Measurements from ENCODE around the gene SLC6A18.

The SLC6A18 gene

GRCh38 chr5:1206521-1207412, 18.4 kb upstream of the SLC6A18 start:
- no peak for DNase-seq (ENCODE audit: insufficient read length, low spot score)
- FAIRE-seq = no peak
- TF ChIP-seq TAF1 (IDR thresholded peaks at IDR 0.05; ENCODE audit: low read depth, low read length) (no peak), POU2F2 (IDR thresholded peaks at IDR 0.05; ENCODE audit: low read depth, low read length) (no peak), SPI1 (IDR thresholded peaks at IDR 0.05; ENCODE audit: low read depth, low read length) (no peak), POLR2A (IDR thresholded peaks at IDR 0.05; ENCODE audit: low read depth, low read length) (no peak), PAX5 (IDR thresholded peaks at IDR 0.05; ENCODE audit: insufficient read depth, low read length, severe bottlenecking) (no peak), POLR2AphosphoS5 (IDR thresholded peaks at IDR 0.05; ENCODE audit: low read depth, low read length) (no peak)

- DNase-seq (ENCODE audit: insufficient read length, low spot score) = no peak
- no peak for TF ChIP-seq SPI1 (IDR thresholded peaks at IDR 0.05; ENCODE audit: low read depth, low read length)
- FAIRE-seq = no peak
These were observed 17.6 kb upstream of the SLC6A18 start for GRCh38 chr5:1207555-1207954.

- TF ChIP-seq POU2F2 (IDR thresholded peaks at IDR 0.05; ENCODE audit: low read depth, low read length) (no peak), SPI1 (IDR thresholded peaks at IDR 0.05; ENCODE audit: low read depth, low read length) (no peak), TAF1 (IDR thresholded peaks at IDR 0.05; ENCODE audit: low read depth, low read length) (no peak), POLR2AphosphoS5 (IDR thresholded peaks at IDR 0.05; ENCODE audit: low read depth, low read length) (no peak), PAX5 (IDR thresholded peaks at IDR 0.05; ENCODE audit: insufficient read depth, low read length, severe bottlenecking) (no peak), POLR2A (IDR thresholded peaks at IDR 0.05; ENCODE audit: low read depth, low read length) (no peak)
- DNase-seq (ENCODE audit: insufficient read length, low spot score) = no peak
- no peak for FAIRE-seq
These were observed 16.9 kb upstream of the SLC6A18 start for GRCh38 chr5:1208221-1208742.

- FAIRE-seq (no peak), DNase-seq (ENCODE audit: insufficient read length, low spot score) (no peak)
- TF ChIP-seq TAF1 (IDR thresholded peaks at IDR 0.05; ENCODE audit: low read depth, low read length) (no peak), SPI1 (IDR thresholded peaks at IDR 0.05; ENCODE audit: low read depth, low read length) (no peak), POU2F2 (IDR thresholded peaks at IDR 0.05; ENCODE audit: low read depth, low read length) (no peak), POLR2A (IDR thresholded peaks at IDR 0.05; ENCODE audit: low read depth, low read length) (no peak), POLR2AphosphoS5 (IDR thresholded peaks at IDR 0.05; ENCODE audit: low read depth, low read length) (no peak), PAX5 (IDR thresholded peaks at IDR 0.05; ENCODE audit: insufficient read depth, low read length, severe bottlenecking) (no peak)
These were observed 16.3 kb upstream of the SLC6A18 start for GRCh38 chr5:1208743-1209488.

- no peak for TF ChIP-seq PAX5 (IDR thresholded peaks at IDR 0.05; ENCODE audit: insufficient read depth, low read length, severe bottlenecking)
- TF ChIP-seq TAF1 (IDR thresholded peaks at IDR 0.05; ENCODE audit: low read depth, low read length) = no peak
- TF ChIP-seq SPI1 (IDR thresholded peaks at IDR 0.05; ENCODE audit: low read depth, low read length) = no peak
- DNase-seq (ENCODE audit: insufficient read length, low spot score) = no peak
- no peak for FAIRE-seq
These were observed 15.7 kb upstream of the SLC6A18 start for GRCh38 chr5:1209489-1209852.

- FAIRE-seq (no peak), DNase-seq (ENCODE audit: insufficient read length, low spot score) (no peak)
- TF ChIP-seq PAX5 (IDR thresholded peaks at IDR 0.05; ENCODE audit: insufficient read depth, low read length, severe bottlenecking) = no peak
- no peak for TF ChIP-seq POLR2AphosphoS5 (IDR thresholded peaks at IDR 0.05; ENCODE audit: low read depth, low read length)
- no peak for TF ChIP-seq POLR2A (IDR thresholded peaks at IDR 0.05; ENCODE audit: low read depth, low read length)
- TF ChIP-seq TAF1 (IDR thresholded peaks at IDR 0.05; ENCODE audit: low read depth, low read length) = no peak
- TF ChIP-seq POU2F2 (IDR thresholded peaks at IDR 0.05; ENCODE audit: low read depth, low read length) = no peak
- no peak for TF ChIP-seq SPI1 (IDR thresholded peaks at IDR 0.05; ENCODE audit: low read depth, low read length)
These were observed 15.0 kb upstream of the SLC6A18 start for GRCh38 chr5:1209896-1210776.

GRCh38 chr5:1210832-1211251, 14.3 kb upstream of the SLC6A18 start:
- FAIRE-seq (no peak), DNase-seq (ENCODE audit: insufficient read length, low spot score) (no peak)
- TF ChIP-seq POLR2A (IDR thresholded peaks at IDR 0.05; ENCODE audit: low read depth, low read length) (no peak), POU2F2 (IDR thresholded peaks at IDR 0.05; ENCODE audit: low read depth, low read length) (no peak), TAF1 (IDR thresholded peaks at IDR 0.05; ENCODE audit: low read depth, low read length) (no peak), PAX5 (IDR thresholded peaks at IDR 0.05; ENCODE audit: insufficient read depth, low read length, severe bottlenecking) (no peak), POLR2AphosphoS5 (IDR thresholded peaks at IDR 0.05; ENCODE audit: low read depth, low read length) (no peak), SPI1 (IDR thresholded peaks at IDR 0.05; ENCODE audit: low read depth, low read length) (no peak)

- DNase-seq (ENCODE audit: insufficient read length, low spot score) = no peak
- TF ChIP-seq PAX5 (IDR thresholded peaks at IDR 0.05; ENCODE audit: insufficient read depth, low read length, severe bottlenecking) (no peak), POLR2AphosphoS5 (IDR thresholded peaks at IDR 0.05; ENCODE audit: low read depth, low read length) (no peak), SPI1 (IDR thresholded peaks at IDR 0.05; ENCODE audit: low read depth, low read length) (no peak), POU2F2 (IDR thresholded peaks at IDR 0.05; ENCODE audit: low read depth, low read length) (no peak), TAF1 (IDR thresholded peaks at IDR 0.05; ENCODE audit: low read depth, low read length) (no peak), POLR2A (IDR thresholded peaks at IDR 0.05; ENCODE audit: low read depth, low read length) (no peak)
- peak; percentile 40 for FAIRE-seq
These were observed 13.5 kb upstream of the SLC6A18 start for GRCh38 chr5:1211701-1212100.

GRCh38 chr5:1212271-1212670, 12.9 kb upstream of the SLC6A18 start:
- TF ChIP-seq POLR2A (IDR thresholded peaks at IDR 0.05; ENCODE audit: low read depth, low read length) (no peak), PAX5 (IDR thresholded peaks at IDR 0.05; ENCODE audit: insufficient read depth, low read length, severe bottlenecking) (no peak), POU2F2 (IDR thresholded peaks at IDR 0.05; ENCODE audit: low read depth, low read length) (no peak), SPI1 (IDR thresholded peaks at IDR 0.05; ENCODE audit: low read depth, low read length) (no peak), POLR2AphosphoS5 (IDR thresholded peaks at IDR 0.05; ENCODE audit: low read depth, low read length) (no peak)
- no peak for FAIRE-seq
- no peak for DNase-seq (ENCODE audit: insufficient read length, low spot score)
